SK-N-SH treated with all-trans-retinoic acid at 6 μM for 48 hours (cell line): ENCODE data around the gene DPP7.

Experiments used
- ATAC-seq: fragments of 200-7000 bp; cut with Tn5 transposase; 3 replicates; pipeline ENCODE4 v1.9.1; 2020; ENCODE audit warnings: mild to moderate bottlenecking, moderate library complexity
- ARNTL ChIP-seq: fragments of 450-650 bp; formaldehyde crosslinking; IDR thresholded peaks from 2 replicates; pipeline ENCODE4 v1.5.0; 2020; ENCODE audit warnings: low read depth, mild to moderate bottlenecking, moderate library complexity, borderline replicate concordance
- CREB5 ChIP-seq: fragments of 250-450 bp; sonication (Bioruptor Pico); IDR thresholded peaks from 2 replicates; pipeline ENCODE4 v1.5.1; 2020; ENCODE audit warnings: low read depth, mild to moderate bottlenecking, moderate library complexity
- CSRNP3 ChIP-seq: fragments of 250-450 bp; sonication (Bioruptor Pico); IDR thresholded peaks from 2 replicates; pipeline ENCODE4 v1.5.1; 2021; ENCODE audit warnings: mild to moderate bottlenecking, moderate library complexity
- GLIS3 ChIP-seq: fragments of 250-450 bp; sonication (Bioruptor Pico); IDR thresholded peaks from 2 replicates; pipeline ENCODE4 v1.5.0; 2020; ENCODE audit warnings: mild to moderate bottlenecking, moderate library complexity
- ISL1 ChIP-seq: fragments of 250-450 bp; sonication (Bioruptor Pico); IDR thresholded peaks from 2 replicates; pipeline ENCODE4 v2.1.2; 2022; ENCODE audit warnings: mild to moderate bottlenecking, moderate library complexity
- OSR1 ChIP-seq: fragments of 250-450 bp; sonication (Bioruptor Pico); IDR thresholded peaks from 2 replicates; pipeline ENCODE4 v1.8.0; 2022; ENCODE audit warnings: moderate library complexity, mild to moderate bottlenecking, inconsistent platforms
- PATZ1 ChIP-seq: fragments of 250-450 bp; sonication (Bioruptor Pico); IDR thresholded peaks from 2 replicates; pipeline ENCODE4 v1.8.0; 2020; ENCODE audit warnings: mild to moderate bottlenecking, moderate library complexity, borderline replicate concordance
- PPARA ChIP-seq: fragments of 250-450 bp; sonication (Bioruptor Pico); IDR thresholded peaks from 2 replicates; pipeline ENCODE4 v1.5.0; 2020; ENCODE audit warnings: mild to moderate bottlenecking, borderline replicate concordance
- RARB ChIP-seq: fragments of 250-450 bp; sonication (Bioruptor Pico); IDR thresholded peaks from 2 replicates; pipeline ENCODE4 v1.8.0; 2021; ENCODE audit warnings: mild to moderate bottlenecking, moderate library complexity
- SNAI2 ChIP-seq: fragments of 250-450 bp; sonication (Bioruptor Pico); IDR thresholded peaks from 2 replicates; pipeline ENCODE4 v1.5.0; 2020; ENCODE audit warnings: mild to moderate bottlenecking, moderate library complexity
- TCF4 ChIP-seq: fragments of 250-450 bp; sonication (Bioruptor Pico); IDR thresholded peaks from 2 replicates; pipeline ENCODE4 v1.8.0; 2021; ENCODE audit warnings: mild to moderate bottlenecking, moderate library complexity, borderline replicate concordance
- TOX ChIP-seq: fragments of 250-450 bp; sonication (Bioruptor Pico); IDR thresholded peaks from 2 replicates; pipeline ENCODE4 v1.8.0; 2021; ENCODE audit warnings: mild to moderate bottlenecking, moderate library complexity, borderline replicate concordance
- ZC3H10 ChIP-seq: fragments of 250-450 bp; sonication (Bioruptor Pico); IDR thresholded peaks from 2 replicates; pipeline ENCODE4 v1.5.1; 2021; ENCODE audit warnings: mild to moderate bottlenecking, moderate library complexity
- ZFP3 ChIP-seq: fragments of 250-450 bp; sonication (Bioruptor Pico); IDR thresholded peaks from 2 replicates; pipeline ENCODE4 v1.5.0; 2020; ENCODE audit warnings: mild to moderate bottlenecking, moderate library complexity
- ZFP30 ChIP-seq: fragments of 450-650 bp; formaldehyde crosslinking; IDR thresholded peaks from 2 replicates; pipeline ENCODE4 v1.5.0; 2022; ENCODE audit warnings: mild to moderate bottlenecking, moderate library complexity
- ZNF565 ChIP-seq: fragments of 450-650 bp; formaldehyde crosslinking; conservative IDR thresholded peaks from 2 replicates; pipeline ENCODE4 v1.5.0; 2020; ENCODE audit warnings: low read depth, mild to moderate bottlenecking, moderate library complexity
- ZNF70 ChIP-seq: fragments of 450-650 bp; formaldehyde crosslinking; IDR thresholded peaks from 2 replicates; pipeline ENCODE4 v1.5.0; 2020; ENCODE audit warnings: mild to moderate bottlenecking, moderate library complexity

Gene DPP7

DNA sequence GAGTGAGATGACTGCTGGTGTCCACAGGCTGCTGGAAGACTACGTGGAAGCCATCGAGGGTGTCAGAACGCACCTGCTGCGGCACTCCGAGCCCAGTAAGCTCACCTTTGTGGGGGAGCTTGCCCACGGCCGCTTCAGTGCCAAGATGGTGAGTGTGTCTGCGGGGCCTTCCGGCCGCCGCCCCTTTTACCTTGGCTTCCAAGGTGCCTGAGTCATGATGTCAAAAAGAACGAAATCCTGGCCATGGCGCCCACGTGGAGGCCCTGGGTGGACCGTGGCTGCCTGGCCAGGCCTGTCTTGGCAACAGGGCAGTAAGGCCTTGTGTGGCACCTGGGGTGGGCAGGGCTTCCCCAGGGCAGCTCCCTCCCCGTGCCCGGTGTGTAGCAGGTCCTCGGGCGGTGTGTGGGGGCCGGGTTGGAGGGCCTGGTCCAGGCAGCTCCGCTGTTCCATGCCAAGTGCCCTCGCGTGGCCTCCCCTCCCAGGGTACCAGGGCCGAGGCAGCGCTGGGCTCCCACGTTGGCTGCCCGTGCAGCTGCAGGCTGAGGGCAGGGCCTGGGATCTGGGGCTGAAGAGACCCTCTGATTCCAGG is 7.8 kb downstream of the DPP7 start (continued):
- TF ChIP-seq PATZ1 (CRISPR knock-in tag), result no peak
- no peak for TF ChIP-seq ZFP3 (CRISPR knock-in tag)
- no peak for TF ChIP-seq PPARA
- no peak for TF ChIP-seq OSR1 (CRISPR knock-in tag)
- no peak for TF ChIP-seq SNAI2 (CRISPR knock-in tag)
- no peak for TF ChIP-seq CREB5 (CRISPR knock-in tag)
- no peak for TF ChIP-seq ARNTL (CRISPR knock-in tag)

DNA sequence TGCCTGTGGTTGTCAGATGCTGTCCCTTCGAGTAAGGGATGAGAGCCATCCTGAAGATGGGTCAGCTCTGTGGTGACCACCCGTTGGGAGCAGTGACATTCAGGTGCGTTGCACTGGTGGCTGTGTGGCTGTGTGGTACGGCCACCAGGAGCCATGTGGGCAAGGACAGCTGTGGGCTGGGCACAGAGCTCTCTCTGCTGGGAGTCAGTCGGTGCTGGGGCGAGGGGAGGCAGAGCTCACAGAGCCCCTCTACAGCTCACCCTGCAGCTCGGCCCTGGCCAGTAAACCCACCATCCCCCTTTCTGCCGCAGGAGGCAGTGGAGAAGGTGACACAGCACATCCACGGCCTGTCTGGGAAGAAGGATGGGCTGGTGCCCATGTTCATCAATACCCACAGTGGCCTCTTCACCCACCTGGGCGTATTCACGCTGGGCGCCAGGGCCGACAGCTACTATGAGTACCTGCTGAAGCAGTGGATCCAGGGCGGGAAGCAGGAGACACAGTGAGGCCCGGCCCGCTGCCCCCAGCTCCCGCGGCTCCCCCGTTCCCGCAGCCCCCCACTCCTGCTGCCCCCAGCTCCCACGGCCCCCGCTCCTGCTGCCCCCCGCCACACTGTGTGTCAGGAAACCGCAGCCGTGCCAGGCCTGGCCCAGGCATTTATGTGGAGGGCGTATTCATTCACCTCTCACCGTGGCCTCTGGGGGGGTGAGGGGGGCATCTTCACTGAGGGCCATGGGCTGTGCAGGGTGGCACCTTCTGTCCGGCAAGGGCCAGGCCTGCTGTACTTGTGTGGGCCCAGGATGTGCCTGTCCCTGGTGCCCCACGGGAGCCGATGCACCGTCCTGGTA is 8.5 kb downstream of the DPP7 start:
- TF ChIP-seq ZC3H10, result no peak
- no peak for TF ChIP-seq RARB (CRISPR knock-in tag)
- no peak for TF ChIP-seq CSRNP3
- no peak for TF ChIP-seq TCF4 (CRISPR knock-in tag)
- no peak for TF ChIP-seq ZNF565 (CRISPR knock-in tag)
- no peak for TF ChIP-seq PATZ1 (CRISPR knock-in tag)
- ATAC-seq, result no peak

GRCh38 chr9:137103206-137103999 is 11.1 kb downstream of the DPP7 start:
- no peak for TF ChIP-seq ZC3H10
- no peak for TF ChIP-seq TOX (CRISPR knock-in tag)
- no peak for TF ChIP-seq PATZ1 (CRISPR knock-in tag)
- no peak for TF ChIP-seq ISL1
- no peak for TF ChIP-seq ZFP30 (CRISPR knock-in tag)
- TF ChIP-seq PPARA, result no peak
- no peak for TF ChIP-seq GLIS3
- TF ChIP-seq ZNF70 (CRISPR knock-in tag), result no peak
- TF ChIP-seq OSR1 (CRISPR knock-in tag), result no peak
- TF ChIP-seq ZFP3 (CRISPR knock-in tag), result no peak
- TF ChIP-seq CREB5 (CRISPR knock-in tag), result no peak
- TF ChIP-seq ARNTL (CRISPR knock-in tag), result no peak
- TF ChIP-seq, all 23 proteins: peak for 0
- no peak for ATAC-seq
